GM12892 (cell line): ENCODE measurements around the gene CNPPD1. TPM values are rescaled to one million over a fixed set of nuclear protein-coding genes. Genes with fewer than 3 reads are reported as not detected.

ENCODE experiments used
- DNase-seq: peaks from one replicate; pipeline ENCODE4 v3.0.0; 2011; ENCODE audit not compliant: insufficient read length
- FAIRE-seq: peaks from 2 replicates; lab custom pipeline; 2011; peaks lifted over from hg19 to GRCh38; lab: Jason Lieb, UNC
- POLR2A ChIP-seq: IDR thresholded peaks from 2 replicates; pipeline ENCODE4 v1.6.1; 2011; ENCODE audit warnings: low read depth, low read length, control low read depth
- POLR2AphosphoS5 ChIP-seq: IDR thresholded peaks from 2 replicates; pipeline ENCODE4 v1.6.1; 2011; ENCODE audit warnings: low read depth, low read length, control low read depth
- TAF1 ChIP-seq: IDR thresholded peaks from 2 replicates; pipeline ENCODE4 v1.6.1; 2011; ENCODE audit warnings: low read depth, mild to moderate bottlenecking, control low read depth, low read length, borderline replicate concordance
- polyA plus RNA-seq: library from polyadenylated mRNA; unstranded; fragments of >200 nt; gene quantifications from one replicate; pipeline ENCODE4 v1.2.1, GENCODE V29; 2012; ENCODE audit warnings: missing spikeins, inconsistent platforms; ENCODE audit not compliant: missing spikeins

CNPPD1 gene
- polyA plus RNA-seq: 27.2 TPM

DNA sequence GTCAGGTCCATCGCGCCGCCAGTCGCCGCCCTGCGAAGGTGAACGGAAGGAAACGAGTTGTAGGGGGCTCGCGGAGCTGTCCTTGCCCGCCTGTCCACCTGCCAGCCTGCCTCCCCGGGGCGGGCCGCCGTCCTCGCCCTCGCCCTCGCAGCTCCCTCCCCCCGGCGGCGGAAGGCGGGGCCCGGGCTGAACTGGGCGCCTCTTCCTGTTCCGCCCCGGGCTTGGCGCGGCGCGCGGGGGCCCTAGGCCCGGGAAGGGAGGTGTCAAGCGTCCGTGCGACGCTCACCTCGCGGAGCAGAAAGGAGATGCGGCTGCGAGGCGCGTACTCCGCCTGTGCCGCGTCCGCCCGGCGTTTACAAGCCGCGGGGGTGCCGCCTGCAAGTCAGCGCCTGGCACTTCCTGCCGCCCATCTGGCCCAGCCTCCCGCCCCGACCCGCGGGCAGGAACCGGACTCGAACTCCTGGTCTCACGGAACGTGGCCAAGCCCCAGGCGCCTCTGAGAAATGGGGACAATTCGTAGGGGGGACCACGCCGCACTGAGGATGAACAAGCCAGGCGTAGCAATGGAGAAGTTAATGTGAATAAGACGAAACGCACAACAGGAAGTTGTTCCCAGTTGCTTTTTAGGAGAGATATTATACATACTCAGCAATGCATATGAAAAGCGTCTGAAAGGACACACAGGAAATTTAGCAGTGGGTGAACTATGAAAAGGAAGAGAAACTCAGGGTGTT lies at the start of gene CNPPD1:
TSS of gene CNPPD1 (minus strand) at position 108 of the 734 bp plus-strand sequence. CDS start at position 11, 97 bp downstream.
- peak; percentile 97 for FAIRE-seq
- DNase-seq: peak; percentile 87
- TF ChIP-seq POLR2A: peak; percentile 83
- TF ChIP-seq POLR2AphosphoS5: peak; percentile 78
- peak; percentile 71; the same call in 1 of the 2 replicates for TF ChIP-seq TAF1

DNA sequence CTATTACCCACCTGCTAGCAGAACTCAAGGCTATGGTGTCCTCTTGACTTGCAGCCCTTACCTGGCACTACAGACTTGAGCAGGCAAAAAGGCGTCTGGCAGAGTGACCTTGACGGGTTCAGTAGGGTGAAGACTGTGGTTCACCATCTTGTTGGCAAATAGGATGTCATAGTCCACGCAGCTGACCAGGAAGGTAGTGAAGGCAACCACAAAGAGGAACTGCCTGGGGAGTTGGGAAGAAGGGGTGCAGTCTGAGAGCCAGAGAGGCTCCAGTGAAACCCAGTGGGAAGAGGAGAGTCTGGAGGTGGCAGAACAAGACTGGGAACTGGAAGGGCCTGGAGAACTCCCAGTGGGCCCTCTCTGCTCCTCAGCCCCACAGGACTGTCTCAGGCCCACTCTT lies 48.6 kb upstream of the CNPPD1 start:
- no peak for TF ChIP-seq POLR2A
- TF ChIP-seq TAF1: no peak
- TF ChIP-seq POLR2AphosphoS5: no peak
- FAIRE-seq: no peak
- DNase-seq: no peak

DNA sequence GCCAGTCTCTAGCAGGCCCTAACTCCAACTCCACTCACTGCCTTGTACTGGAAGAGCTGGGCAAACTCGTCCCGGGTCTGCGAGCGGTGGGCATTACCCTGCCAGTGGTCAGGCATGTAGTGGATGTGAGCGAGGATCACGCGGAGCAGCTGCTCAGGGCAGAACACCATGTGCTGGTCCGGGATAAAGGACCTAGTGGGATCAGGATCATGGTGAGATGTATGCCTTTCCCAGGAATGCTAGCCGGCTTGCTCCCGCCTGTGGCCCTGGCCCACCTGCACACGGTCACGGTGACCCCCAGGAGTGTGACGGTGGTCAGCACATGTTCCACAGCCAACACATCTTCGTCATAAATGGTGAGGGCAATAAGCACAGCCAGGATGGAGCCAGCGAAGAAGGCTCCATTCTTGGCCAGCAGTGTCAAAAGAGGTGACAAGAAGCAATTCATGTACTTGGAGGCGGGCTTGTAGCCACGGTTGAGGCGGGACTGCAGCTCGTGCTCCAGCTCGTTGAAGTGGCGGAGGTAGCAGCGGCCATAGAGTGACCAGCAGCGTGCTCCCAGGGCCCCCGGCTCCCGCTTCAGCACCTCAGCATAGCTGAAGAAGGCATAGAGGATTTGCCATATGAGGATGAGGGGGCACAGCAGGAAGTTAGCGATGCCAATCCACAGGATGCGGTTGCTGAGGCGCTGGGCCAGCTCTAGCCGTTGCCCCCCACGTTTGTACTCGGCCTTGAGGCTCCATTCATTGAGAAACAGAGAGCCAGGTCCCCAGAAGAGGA lies 47.3 kb upstream of the CNPPD1 start:
- TF ChIP-seq POLR2AphosphoS5 (no peak), POLR2A (no peak), TAF1 (no peak)
- no peak for DNase-seq
- no peak for FAIRE-seq

DNA sequence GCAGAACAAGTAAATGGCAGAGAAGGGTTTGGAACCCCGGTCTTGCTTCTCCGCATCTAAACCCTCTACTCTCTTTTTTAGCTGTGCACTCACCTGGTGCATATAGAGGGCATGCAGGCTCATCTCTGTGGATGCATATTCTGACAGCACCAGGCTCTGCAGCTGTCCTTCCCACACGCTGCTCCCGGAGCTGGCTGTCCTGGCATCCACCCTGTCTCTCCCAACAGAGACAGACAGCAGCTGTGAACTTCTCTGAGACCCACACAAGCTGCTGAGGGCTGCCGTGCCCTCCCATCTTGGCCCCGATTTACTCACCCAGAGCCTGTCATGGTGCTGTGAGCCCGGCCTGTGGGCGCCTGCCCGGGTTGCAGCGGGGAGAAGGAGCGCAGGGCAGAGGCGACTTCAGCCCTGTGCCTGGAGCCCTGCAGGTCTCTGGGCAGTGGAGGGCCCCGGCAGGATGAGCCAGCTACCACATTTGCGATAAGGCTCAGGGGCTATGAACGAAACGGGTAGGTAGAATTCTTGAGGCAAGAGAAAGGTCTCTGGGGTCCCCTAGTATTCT lies 45.3 kb upstream of the CNPPD1 start:
- no peak for DNase-seq
- no peak for FAIRE-seq
- no peak for TF ChIP-seq TAF1
- no peak for TF ChIP-seq POLR2A
- TF ChIP-seq POLR2AphosphoS5: no peak

DNA sequence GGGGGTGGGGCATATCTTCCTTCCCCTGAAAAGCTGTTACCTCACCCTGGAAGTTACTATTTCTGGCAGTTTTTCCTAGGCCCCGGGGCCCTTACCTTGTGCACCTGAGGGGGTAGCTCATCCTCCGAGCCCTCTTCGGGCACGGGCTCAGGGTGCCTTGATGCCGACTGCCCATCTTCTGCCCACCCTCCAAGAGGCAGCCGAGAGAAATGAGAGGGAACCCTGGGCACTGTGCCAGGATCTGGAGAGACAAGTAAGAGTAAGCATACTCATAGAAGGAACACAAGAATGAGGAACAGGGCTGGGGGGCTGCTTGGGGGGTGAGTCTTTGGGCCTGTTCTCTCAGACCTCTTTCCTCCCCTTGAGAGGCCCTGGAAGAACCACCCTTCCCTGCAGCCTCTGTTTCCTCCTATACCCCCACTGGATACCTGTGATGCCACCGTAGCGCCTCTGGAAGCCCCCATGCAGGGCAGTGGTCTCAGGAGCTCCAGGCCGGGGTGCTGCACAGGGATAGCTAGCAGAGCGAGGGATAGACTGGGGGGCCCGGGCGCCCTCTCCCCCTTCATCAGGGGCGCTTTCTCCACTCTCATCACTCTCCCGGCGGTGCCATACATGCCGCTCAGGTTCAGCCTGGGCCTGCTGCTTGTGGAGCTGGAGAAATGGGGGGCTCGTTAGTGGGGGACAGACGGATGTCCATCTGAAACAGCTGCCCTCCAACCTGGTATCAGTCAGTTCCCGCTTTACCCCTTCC lies 44.1 kb upstream of the CNPPD1 start:
- no peak for FAIRE-seq

DNA sequence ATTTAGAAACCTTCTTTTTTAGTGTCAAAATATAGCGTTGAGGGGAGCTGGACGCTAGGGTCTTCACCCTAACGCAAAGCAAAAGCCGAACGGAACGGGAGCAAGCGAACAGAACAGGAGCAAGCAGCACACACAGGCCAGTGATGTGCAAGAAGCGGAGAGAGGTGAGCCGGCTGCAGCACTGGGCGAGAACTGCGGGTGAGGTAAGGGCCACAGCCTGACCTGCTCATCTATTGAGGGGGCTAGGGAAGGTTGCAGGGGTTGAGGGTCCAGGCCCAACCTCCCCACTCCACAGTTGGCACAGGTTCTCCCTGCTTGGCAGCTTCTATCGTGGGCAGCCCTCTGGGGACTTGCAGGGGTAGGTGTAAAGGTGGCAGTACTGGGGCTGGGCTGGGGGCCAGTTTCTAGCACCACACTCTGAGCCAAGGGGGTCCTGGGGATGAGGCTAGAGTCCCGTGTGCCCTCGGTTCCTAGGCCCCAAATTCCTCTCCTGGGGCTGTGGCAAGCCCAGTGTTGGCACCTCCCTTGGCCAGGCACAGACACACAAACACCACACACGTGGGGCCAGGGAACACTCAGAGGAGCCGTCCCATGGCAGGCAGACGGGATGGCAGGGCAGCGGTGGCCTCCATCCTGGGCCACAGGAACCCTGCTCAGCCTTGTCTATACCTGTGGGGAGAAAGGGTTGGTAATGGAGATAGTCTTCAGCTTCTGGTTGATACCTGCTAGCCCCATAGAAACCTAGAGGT lies 43.2 kb upstream of the CNPPD1 start:
- DNase-seq (no peak), FAIRE-seq (no peak)

More for the DNA sequence above, 44.1 kb upstream of the CNPPD1 start:
- no peak for DNase-seq
- TF ChIP-seq POLR2AphosphoS5: no peak
- no peak for TF ChIP-seq POLR2A
- TF ChIP-seq TAF1: no peak

DNA sequence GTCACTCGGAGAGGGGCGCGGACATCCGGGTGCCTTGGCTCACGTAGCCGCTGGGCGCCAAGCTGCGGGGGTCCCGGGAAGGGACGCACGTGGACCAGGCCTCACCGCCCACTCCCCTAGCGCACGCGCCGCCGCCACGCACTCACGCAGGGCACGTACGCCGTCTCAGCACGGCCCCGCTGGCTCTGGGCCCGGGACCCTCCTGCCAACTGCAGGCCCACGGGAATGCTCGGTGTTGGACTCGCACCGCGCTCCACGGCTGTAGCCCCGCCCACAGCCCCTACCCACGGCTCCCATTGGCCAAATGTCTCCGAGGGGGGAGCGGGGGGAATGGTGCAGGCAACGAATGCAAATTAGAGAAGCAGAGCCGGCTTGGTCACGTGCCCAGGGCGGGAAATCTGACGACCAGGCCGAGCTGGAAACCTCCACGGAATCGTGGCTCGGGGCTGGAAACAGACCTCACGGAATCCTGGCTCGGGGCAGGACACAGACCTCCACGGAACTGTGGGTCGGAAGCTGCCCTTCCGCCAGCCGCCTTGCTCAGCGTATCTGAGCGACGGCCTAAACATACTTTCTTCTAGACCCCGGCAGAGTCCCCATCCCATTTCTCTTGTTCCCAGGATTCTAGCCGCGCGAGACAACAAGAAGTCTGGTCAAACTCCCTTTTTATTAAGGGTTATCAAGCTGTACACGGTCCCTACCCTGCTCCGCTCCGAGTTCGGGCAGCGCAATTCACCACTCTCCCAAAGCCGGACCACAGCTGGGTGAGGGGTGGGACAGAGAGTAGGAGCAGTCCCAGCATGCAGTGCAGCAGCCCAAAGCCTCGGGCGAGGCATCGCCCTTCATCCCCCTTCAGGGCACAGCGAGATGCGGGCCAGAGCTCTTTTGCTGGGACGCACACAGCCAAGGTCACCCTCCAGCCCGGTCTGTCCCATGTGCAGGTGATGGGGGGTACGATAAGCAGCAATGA lies 42.3 kb upstream of the CNPPD1 start, which contains the start of gene ABCB6:
TSS of gene ABCB6 (minus strand) at position 227 of the 970 bp plus-strand sequence. CDS start 285 bp downstream, outside the sequence.
- FAIRE-seq (peak; percentile 97), DNase-seq (peak; percentile 98)
- TF ChIP-seq TAF1: peak; percentile 68
- TF ChIP-seq POLR2A: peak; percentile 91
- peak; percentile 87 for TF ChIP-seq POLR2AphosphoS5

More for the DNA sequence above, 43.2 kb upstream of the CNPPD1 start:
- TF ChIP-seq POLR2A (no peak), POLR2AphosphoS5 (no peak), TAF1 (no peak)

DNA sequence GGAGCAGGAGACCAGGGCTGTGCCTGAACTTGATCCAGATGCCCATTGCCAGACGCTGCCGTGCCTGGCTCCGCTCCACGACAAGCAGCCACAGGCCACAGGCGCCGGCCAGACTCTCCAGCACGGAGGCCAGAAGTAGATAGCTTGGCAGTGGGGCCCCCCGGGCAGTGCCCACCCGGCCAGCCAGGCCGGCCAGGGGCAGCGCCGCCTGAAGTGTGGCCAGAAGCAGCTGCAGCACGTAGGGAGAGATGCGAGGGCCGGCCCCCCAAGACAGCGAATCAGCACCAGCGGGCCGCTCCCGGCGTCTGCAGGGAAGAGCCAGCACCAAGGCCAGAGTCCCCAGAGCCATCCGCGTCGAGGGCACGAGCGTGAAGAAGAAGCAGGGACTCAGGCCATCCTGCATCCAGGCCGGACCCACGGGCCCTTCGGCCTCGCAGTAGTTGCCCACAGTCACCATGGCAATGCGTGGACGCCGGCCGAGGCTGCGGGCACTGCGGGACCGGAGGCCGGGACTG lies 41.5 kb upstream of the CNPPD1 start:
- no peak for FAIRE-seq
- TF ChIP-seq POLR2AphosphoS5: no peak
- TF ChIP-seq POLR2A: no peak
- no peak for TF ChIP-seq TAF1
- DNase-seq: no peak

DNA sequence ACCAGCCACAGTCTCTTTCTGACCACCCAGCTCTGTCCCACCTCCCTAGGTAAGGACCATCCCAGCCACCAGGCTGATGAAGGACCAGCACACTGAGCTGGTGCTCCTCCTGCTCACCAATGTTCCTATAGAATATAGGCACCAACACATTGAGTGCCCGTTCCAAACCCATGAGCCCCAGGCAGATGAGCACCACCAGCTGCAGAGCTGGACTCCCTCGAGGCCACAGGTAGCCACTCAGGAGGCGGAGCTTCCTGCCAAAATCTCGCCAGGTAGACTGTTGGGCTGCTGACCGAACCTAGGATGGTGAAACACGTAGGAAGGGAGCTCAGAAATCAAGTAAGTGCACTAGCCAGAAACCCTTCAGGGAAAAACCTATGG lies 39.8 kb upstream of the CNPPD1 start:
- TF ChIP-seq POLR2A: no peak
- no peak for TF ChIP-seq TAF1
- no peak for TF ChIP-seq POLR2AphosphoS5
- DNase-seq: no peak
- FAIRE-seq: no peak
